ENCODE results near the gene PRRG4.
"Not testable (repeated sequence)": the region's sequence is repeated elsewhere in the genome, so short reads cannot be mapped to it uniquely, and the experiment has no call there.

PRRG4 gene

GRCh38 chr11:32884770-32885384 lies 55.1 kb downstream of the PRRG4 start:
- Histone ChIP-seq H3K9me3 (ENCODE audit: control insufficient read depth, insufficient read depth, low read length) (no peaks in the 10 kb centered on the region; the same call in 1 of the 2 replicates), H3K36me3 (ENCODE audit: insufficient read depth, low read length) (no peaks in the 10 kb centered on the region), H3K9ac (ENCODE audit: low read depth, low read length) (no peak overlapping the region), H3K4me1 (ENCODE audit: insufficient read depth, low read length) (no peaks in the 10 kb centered on the region)

- Histone ChIP-seq H3K36me3 (ENCODE audit: insufficient read depth, low read length) (no peaks in the 10 kb centered on the region), H3K9me3 (ENCODE audit: control insufficient read depth, insufficient read depth, low read length) (no peaks in the 10 kb centered on the region; the same call in 1 of the 2 replicates), H3K4me1 (ENCODE audit: insufficient read depth, low read length) (peaks cover 3% of the 10 kb centered on the region; the same call in 1 of the 2 replicates), H3K9ac (ENCODE audit: low read depth, low read length) (no peak overlapping the region)
Observed at GRCh38 chr11:32885556-32885955, 55.8 kb downstream of the PRRG4 start.

- Histone ChIP-seq H3K4me1 (ENCODE audit: insufficient read depth, low read length) (peaks cover 4% of the 10 kb centered on the region; the same call in 1 of the 2 replicates), H3K9me3 (ENCODE audit: control insufficient read depth, insufficient read depth, low read length) (no peaks in the 10 kb centered on the region; the same call in 1 of the 2 replicates), H3K9ac (ENCODE audit: low read depth, low read length) (no peak overlapping the region), H3K36me3 (ENCODE audit: insufficient read depth, low read length) (no peaks in the 10 kb centered on the region)
Observed at GRCh38 chr11:32886180-32886579, 56.5 kb downstream of the PRRG4 start.

- not testable (repeated sequence) for H3K9ac ChIP-seq (ENCODE audit: low read depth, low read length); H3K4me1 ChIP-seq (ENCODE audit: insufficient read depth, low read length); H3K9me3 ChIP-seq (ENCODE audit: control insufficient read depth, insufficient read depth, low read length); H3K36me3 ChIP-seq (ENCODE audit: insufficient read depth, low read length)
Observed at GRCh38 chr11:32887707-32888383, 58.1 kb downstream of the PRRG4 start.

GRCh38 chr11:32888384-32888710 lies 58.6 kb downstream of the PRRG4 start:
- not testable (repeated sequence) for H3K9ac ChIP-seq (ENCODE audit: low read depth, low read length); H3K36me3 ChIP-seq (ENCODE audit: insufficient read depth, low read length); H3K4me1 ChIP-seq (ENCODE audit: insufficient read depth, low read length); H3K9me3 ChIP-seq (ENCODE audit: control insufficient read depth, insufficient read depth, low read length)

- no peak overlapping the region for H3K9ac ChIP-seq (ENCODE audit: low read depth, low read length)
- peaks cover 4% of the 10 kb centered on the region; the same call in 1 of the 2 replicates for H3K4me1 ChIP-seq (ENCODE audit: insufficient read depth, low read length)
- no peaks in the 10 kb centered on the region; the same call in 1 of the 2 replicates for H3K9me3 ChIP-seq (ENCODE audit: control insufficient read depth, insufficient read depth, low read length)
- H3K36me3 ChIP-seq (ENCODE audit: insufficient read depth, low read length): no peaks in the 10 kb centered on the region
Observed at GRCh38 chr11:32888805-32889204, 59.1 kb downstream of the PRRG4 start.

- Histone ChIP-seq H3K4me1 (ENCODE audit: insufficient read depth, low read length) (peaks cover 4% of the 10 kb centered on the region; the same call in 1 of the 2 replicates), H3K9ac (ENCODE audit: low read depth, low read length) (peak overlapping the region; percentile 97), H3K9me3 (ENCODE audit: control insufficient read depth, insufficient read depth, low read length) (no peaks in the 10 kb centered on the region; the same call in 1 of the 2 replicates), H3K36me3 (ENCODE audit: insufficient read depth, low read length) (no peaks in the 10 kb centered on the region)
Observed at GRCh38 chr11:32890843-32891656, 61.3 kb downstream of the PRRG4 start.

GRCh38 chr11:32891657-32892354 lies 62.1 kb downstream of the PRRG4 start:
- no peaks in the 10 kb centered on the region for H3K36me3 ChIP-seq (ENCODE audit: insufficient read depth, low read length)
- no peaks in the 10 kb centered on the region; the same call in 1 of the 2 replicates for H3K9me3 ChIP-seq (ENCODE audit: control insufficient read depth, insufficient read depth, low read length)
- peak overlapping the region; percentile 97 for H3K9ac ChIP-seq (ENCODE audit: low read depth, low read length)
- H3K4me1 ChIP-seq (ENCODE audit: insufficient read depth, low read length): peaks cover 4% of the 10 kb centered on the region; the same call in 1 of the 2 replicates

GRCh38 chr11:32892355-32893092 lies 62.8 kb downstream of the PRRG4 start, which contains the start of gene QSER1:
Gene QSER1 (plus strand): TSS chr11:32892811. CDS start chr11:32893126, 315 bp downstream.
- Histone ChIP-seq H3K9ac (ENCODE audit: low read depth, low read length) (peak within 1 kb of the TSS; percentile 97), H3K9me3 (ENCODE audit: control insufficient read depth, insufficient read depth, low read length) (no peaks in the 10 kb centered on the region; the same call in 1 of the 2 replicates), H3K4me1 (ENCODE audit: insufficient read depth, low read length) (peaks cover 9% of the 10 kb centered on the region; the same call in 1 of the 2 replicates), H3K36me3 (ENCODE audit: insufficient read depth, low read length) (no peaks in the 10 kb centered on the region)

GRCh38 chr11:32893093-32893342 lies 63.3 kb downstream of the PRRG4 start:
- H3K36me3 ChIP-seq (ENCODE audit: insufficient read depth, low read length): no peaks in the 10 kb centered on the region
- no peaks in the 10 kb centered on the region; the same call in 1 of the 2 replicates for H3K9me3 ChIP-seq (ENCODE audit: control insufficient read depth, insufficient read depth, low read length)
- H3K4me1 ChIP-seq (ENCODE audit: insufficient read depth, low read length): peaks cover 9% of the 10 kb centered on the region; the same call in 1 of the 2 replicates
- peak overlapping the region; percentile 96 for H3K9ac ChIP-seq (ENCODE audit: low read depth, low read length)

- peak overlapping the region; percentile 96 for H3K9ac ChIP-seq (ENCODE audit: low read depth, low read length)
- H3K9me3 ChIP-seq (ENCODE audit: control insufficient read depth, insufficient read depth, low read length): no peaks in the 10 kb centered on the region; the same call in 1 of the 2 replicates
- H3K36me3 ChIP-seq (ENCODE audit: insufficient read depth, low read length): no peaks in the 10 kb centered on the region
- peaks cover 9% of the 10 kb centered on the region; the same call in 1 of the 2 replicates for H3K4me1 ChIP-seq (ENCODE audit: insufficient read depth, low read length)
Observed at GRCh38 chr11:32893343-32894148, 63.8 kb downstream of the PRRG4 start.

- Histone ChIP-seq H3K36me3 (ENCODE audit: insufficient read depth, low read length) (no peaks in the 10 kb centered on the region), H3K4me1 (ENCODE audit: insufficient read depth, low read length) (peaks cover 9% of the 10 kb centered on the region; the same call in 1 of the 2 replicates), H3K9me3 (ENCODE audit: control insufficient read depth, insufficient read depth, low read length) (no peaks in the 10 kb centered on the region; the same call in 1 of the 2 replicates), H3K9ac (ENCODE audit: low read depth, low read length) (peak overlapping the region; percentile 96)
Observed at GRCh38 chr11:32894149-32894827, 64.6 kb downstream of the PRRG4 start.

Data from ES-I3 (cell line).